ENCODE measurements around the gene CMSS1.

Gene CMSS1

GRCh38 chr3:99776516-99777209 lies 41.0 kb upstream of the CMSS1 start:
- no peak overlapping the region for H3K4me3 ChIP-seq (ENCODE audit: low read depth, low read length)
- no peak for DNase-seq (ENCODE audit: low read depth)
- no peak for TF ChIP-seq CTCF (IDR thresholded peaks at IDR 0.05; ENCODE audit: insufficient read depth, low read depth, low read length, missing control alignments)

- no peak for DNase-seq (ENCODE audit: low read depth)
- H3K4me3 ChIP-seq (ENCODE audit: low read depth, low read length) = no peak overlapping the region
- TF ChIP-seq CTCF (IDR thresholded peaks at IDR 0.05; ENCODE audit: insufficient read depth, low read depth, low read length, missing control alignments) = no peak
Observed at GRCh38 chr3:99777210-99777549, 40.5 kb upstream of the CMSS1 start.

GRCh38 chr3:99777708-99778107 lies 40.0 kb upstream of the CMSS1 start:
- DNase-seq (ENCODE audit: low read depth) = no peak
- TF ChIP-seq CTCF (IDR thresholded peaks at IDR 0.05; ENCODE audit: insufficient read depth, low read depth, low read length, missing control alignments) = no peak
- no peak overlapping the region for H3K4me3 ChIP-seq (ENCODE audit: low read depth, low read length)

GRCh38 chr3:99780749-99781148 lies 36.9 kb upstream of the CMSS1 start:
- TF ChIP-seq CTCF (IDR thresholded peaks at IDR 0.05; ENCODE audit: insufficient read depth, low read depth, low read length, missing control alignments) = no peak
- DNase-seq (ENCODE audit: low read depth) = no peak
- H3K4me3 ChIP-seq (ENCODE audit: low read depth, low read length) = no peak overlapping the region

GRCh38 chr3:99781761-99782160 lies 35.9 kb upstream of the CMSS1 start:
- DNase-seq (ENCODE audit: low read depth) = no peak
- TF ChIP-seq CTCF (IDR thresholded peaks at IDR 0.05; ENCODE audit: insufficient read depth, low read depth, low read length, missing control alignments) = no peak
- H3K4me3 ChIP-seq (ENCODE audit: low read depth, low read length) = no peak overlapping the region

GRCh38 chr3:99783011-99783573 lies 34.6 kb upstream of the CMSS1 start:
- no peak for TF ChIP-seq CTCF (IDR thresholded peaks at IDR 0.05; ENCODE audit: insufficient read depth, low read depth, low read length, missing control alignments)
- H3K4me3 ChIP-seq (ENCODE audit: low read depth, low read length) = no peak overlapping the region
- no peak for DNase-seq (ENCODE audit: low read depth)

All from GM12865 (cell line).